ENCODE measurements around the gene BSG. TPM values are rescaled to one million over a fixed set of nuclear protein-coding genes. Genes with fewer than 3 reads are reported as not detected.

Gene BSG
- polyA plus RNA-seq, 2 of the 4 experiments (the other 2 are of a cell fraction), result 285 to 579 TPM

DNA sequence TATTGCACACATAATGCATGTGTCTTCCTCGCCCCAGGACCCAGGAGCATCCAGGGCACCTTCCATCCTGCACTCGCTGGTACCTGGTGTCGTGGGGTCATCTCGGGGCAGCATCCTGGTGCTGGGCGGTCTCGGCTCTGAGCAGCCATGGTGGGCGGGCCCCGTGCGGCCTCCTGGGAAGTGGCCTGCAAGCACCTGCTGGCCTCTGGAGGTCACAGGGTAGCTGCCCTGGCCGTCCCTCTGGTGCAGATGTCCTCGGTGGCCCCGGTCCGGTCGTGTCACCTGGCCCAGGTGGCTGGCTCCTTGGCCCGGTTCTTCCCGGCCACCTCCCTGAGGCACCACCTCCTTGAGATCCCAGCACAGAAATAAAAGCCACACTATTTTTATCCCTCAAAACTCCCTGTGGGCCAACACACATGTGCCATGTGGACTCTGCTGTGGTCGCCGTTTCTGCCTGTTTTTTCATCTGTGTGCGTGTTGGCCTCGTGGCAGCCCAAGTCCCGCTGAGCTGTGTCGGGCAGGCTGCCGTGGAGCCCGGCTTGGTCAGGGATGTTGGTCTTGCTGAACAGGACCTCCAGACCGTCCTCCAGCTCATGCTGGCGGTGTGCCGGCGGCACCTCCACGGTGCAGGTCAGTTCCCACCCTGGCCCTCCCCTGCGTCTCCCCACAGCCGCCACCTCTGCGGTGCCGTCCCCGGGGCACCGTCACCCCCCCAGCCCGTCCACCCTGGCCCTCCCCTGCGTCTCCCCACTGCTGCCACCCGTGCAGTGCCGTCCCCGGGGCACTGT is 33.6 kb upstream of the BSG start (continued):
- TF ChIP-seq, protein P1, sequence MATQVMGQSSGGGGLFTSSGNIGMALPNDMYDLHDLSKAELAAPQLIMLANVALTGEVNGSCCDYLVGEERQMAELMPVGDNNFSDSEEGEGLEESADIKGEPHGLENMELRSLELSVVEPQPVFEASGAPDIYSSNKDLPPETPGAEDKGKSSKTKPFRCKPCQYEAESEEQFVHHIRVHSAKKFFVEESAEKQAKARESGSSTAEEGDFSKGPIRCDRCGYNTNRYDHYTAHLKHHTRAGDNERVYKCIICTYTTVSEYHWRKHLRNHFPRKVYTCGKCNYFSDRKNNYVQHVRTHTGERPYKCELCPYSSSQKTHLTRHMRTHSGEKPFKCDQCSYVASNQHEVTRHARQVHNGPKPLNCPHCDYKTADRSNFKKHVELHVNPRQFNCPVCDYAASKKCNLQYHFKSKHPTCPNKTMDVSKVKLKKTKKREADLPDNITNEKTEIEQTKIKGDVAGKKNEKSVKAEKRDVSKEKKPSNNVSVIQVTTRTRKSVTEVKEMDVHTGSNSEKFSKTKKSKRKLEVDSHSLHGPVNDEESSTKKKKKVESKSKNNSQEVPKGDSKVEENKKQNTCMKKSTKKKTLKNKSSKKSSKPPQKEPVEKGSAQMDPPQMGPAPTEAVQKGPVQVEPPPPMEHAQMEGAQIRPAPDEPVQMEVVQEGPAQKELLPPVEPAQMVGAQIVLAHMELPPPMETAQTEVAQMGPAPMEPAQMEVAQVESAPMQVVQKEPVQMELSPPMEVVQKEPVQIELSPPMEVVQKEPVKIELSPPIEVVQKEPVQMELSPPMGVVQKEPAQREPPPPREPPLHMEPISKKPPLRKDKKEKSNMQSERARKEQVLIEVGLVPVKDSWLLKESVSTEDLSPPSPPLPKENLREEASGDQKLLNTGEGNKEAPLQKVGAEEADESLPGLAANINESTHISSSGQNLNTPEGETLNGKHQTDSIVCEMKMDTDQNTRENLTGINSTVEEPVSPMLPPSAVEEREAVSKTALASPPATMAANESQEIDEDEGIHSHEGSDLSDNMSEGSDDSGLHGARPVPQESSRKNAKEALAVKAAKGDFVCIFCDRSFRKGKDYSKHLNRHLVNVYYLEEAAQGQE (IDR thresholded peaks at IDR 0.05), result no peak
- TF ChIP-seq, protein P2, sequence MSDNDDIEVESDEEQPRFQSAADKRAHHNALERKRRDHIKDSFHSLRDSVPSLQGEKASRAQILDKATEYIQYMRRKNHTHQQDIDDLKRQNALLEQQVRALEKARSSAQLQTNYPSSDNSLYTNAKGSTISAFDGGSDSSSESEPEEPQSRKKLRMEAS (IDR thresholded peaks at IDR 0.05), result no peak
- TF ChIP-seq EHF (CRISPR knock-in tag; IDR thresholded peaks at IDR 0.05) (no peak), RNF2 (IDR thresholded peaks at IDR 0.05; ENCODE audit: borderline replicate concordance, low read depth) (no peak), CBX2 (IDR thresholded peaks at IDR 0.05; ENCODE audit: borderline replicate concordance, low read depth) (no peak), HEYL (CRISPR knock-in tag; IDR thresholded peaks at IDR 0.05) (no peak), GATA3 (IDR thresholded peaks at IDR 0.05; ENCODE audit: borderline replicate concordance) (no peak), HOXB5 (CRISPR knock-in tag; IDR thresholded peaks at IDR 0.05) (no peak), JUNB (IDR thresholded peaks at IDR 0.05) (no peak)
- TF ChIP-seq, protein P3, sequence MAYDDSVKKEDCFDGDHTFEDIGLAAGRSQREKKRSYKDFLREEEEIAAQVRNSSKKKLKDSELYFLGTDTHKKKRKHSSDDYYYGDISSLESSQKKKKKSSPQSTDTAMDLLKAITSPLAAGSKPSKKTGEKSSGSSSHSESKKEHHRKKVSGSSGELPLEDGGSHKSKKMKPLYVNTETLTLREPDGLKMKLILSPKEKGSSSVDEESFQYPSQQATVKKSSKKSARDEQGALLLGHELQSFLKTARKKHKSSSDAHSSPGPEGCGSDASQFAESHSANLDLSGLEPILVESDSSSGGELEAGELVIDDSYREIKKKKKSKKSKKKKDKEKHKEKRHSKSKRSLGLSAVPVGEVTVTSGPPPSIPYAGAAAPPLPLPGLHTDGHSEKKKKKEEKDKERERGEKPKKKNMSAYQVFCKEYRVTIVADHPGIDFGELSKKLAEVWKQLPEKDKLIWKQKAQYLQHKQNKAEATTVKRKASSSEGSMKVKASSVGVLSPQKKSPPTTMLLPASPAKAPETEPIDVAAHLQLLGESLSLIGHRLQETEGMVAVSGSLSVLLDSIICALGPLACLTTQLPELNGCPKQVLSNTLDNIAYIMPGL (CRISPR knock-in tag; IDR thresholded peaks at IDR 0.05; ENCODE audit: borderline replicate concordance), result no peak

DNA sequence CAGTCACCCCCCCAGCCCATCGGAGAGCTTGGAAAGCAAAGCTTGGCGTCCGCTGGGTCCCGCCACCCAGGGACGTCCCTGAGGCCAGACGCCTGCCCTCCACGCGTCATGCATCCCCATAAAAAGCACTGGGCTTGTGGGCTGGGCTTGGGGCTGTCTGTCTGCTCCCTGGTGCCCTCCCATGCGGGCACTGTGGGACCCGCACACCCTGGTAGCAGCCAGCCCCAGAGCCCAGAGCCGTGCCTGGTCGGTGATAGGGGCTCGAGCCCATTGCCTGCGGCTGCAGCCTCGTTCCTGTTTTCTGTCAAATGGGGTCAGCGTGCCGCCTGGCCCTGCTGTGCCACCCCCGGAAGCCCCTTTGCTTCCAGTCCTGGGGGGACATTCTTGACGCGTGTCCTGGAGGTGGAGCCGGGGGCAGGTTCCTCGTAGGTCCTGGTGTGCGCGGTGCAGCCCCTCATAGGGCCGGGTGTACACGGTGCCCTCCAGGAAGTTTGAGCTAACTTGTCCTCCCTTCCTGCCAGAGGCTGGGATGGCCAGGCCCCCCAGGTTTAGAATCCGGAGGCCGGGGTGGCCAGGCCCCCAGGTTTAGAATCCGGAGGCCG is 32.9 kb upstream of the BSG start:
- POLR2A ChIA-PET, result no interaction called here
- Histone ChIP-seq H3K4me1 (peaks cover 11% of the 10 kb centered on the region), H3K27ac (no peak overlapping the region), H3K9me3 (no peaks in the 10 kb centered on the region), H3K4me3 (no peak overlapping the region), H3K4me2 (no peak overlapping the region)
- no peak for FAIRE-seq
- ATAC-seq, result no peak
- CTCF ChIA-PET, result no interaction called here
- WGBS (ENCODE audit: missing lambda C conversion rate), result 82% methylated on average over 12 of the region's 30 CpGs
- no peak for TF ChIP-seq TFCP2L1 (CRISPR knock-in tag; IDR thresholded peaks at IDR 0.05)
- TF ChIP-seq, protein P4, sequence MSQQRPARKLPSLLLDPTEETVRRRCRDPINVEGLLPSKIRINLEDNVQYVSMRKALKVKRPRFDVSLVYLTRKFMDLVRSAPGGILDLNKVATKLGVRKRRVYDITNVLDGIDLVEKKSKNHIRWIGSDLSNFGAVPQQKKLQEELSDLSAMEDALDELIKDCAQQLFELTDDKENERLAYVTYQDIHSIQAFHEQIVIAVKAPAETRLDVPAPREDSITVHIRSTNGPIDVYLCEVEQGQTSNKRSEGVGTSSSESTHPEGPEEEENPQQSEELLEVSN (IDR thresholded peaks at IDR 0.05; ENCODE audit: borderline replicate concordance, low read depth), result no peak
- TF ChIP-seq CEBPB (IDR thresholded peaks at IDR 0.05), result no peak
- DNase-seq (ENCODE audit: low read depth in 1 of 2, low spot score in 1 of 2), result no peak

DNA sequence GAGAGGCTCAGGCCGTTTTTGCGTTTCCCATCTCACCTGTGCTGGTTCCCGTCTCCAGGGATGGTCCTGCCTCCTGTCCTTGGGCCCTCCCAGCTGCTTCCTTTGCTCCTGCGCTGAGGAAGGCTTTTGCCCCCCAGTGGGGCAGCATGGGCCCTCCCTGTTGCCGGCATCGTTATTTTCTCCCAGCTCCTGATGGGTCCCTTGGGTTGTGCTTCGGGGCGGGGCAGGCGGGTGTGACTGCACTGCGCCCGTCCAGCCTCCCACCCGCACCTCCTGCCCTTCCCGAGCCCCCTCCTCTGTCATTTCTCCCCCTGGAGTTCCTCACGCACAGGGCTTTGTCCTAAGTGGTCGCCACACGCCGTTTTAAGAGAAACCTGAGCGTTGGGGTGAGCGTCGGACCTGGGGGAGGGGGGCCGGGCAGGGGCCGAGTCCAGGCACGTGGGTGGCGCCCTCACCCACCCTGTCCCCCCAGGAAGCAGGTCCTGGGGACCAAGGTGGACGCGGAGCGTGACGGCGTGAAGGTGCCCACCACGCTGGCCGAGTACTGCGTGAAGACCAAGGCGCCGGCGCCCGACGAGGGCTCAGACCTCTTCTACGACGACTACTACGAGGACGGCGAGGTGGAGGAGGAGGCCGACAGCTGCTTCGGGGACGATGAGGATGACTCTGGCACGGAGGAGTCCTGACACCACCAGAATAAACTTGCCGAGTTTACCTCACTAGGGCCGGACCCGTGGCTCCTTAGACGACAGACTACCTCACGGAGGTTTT is 31.3 kb upstream of the BSG start:
- H3K4me1 ChIP-seq, result no peaks in the 10 kb centered on the region
- no peak overlapping the region for H3K4me3 ChIP-seq
- ATAC-seq, result no peak
- ChIA-PET POLR2A (no interaction called here), CTCF (interaction anchor here (0.8 to 1.0 kb wide), 2 partner anchors 9 to 31 kb away, joined by 3 read pairs; no protein-coding TSS in a partner anchor)
- TF ChIP-seq, protein P5, sequence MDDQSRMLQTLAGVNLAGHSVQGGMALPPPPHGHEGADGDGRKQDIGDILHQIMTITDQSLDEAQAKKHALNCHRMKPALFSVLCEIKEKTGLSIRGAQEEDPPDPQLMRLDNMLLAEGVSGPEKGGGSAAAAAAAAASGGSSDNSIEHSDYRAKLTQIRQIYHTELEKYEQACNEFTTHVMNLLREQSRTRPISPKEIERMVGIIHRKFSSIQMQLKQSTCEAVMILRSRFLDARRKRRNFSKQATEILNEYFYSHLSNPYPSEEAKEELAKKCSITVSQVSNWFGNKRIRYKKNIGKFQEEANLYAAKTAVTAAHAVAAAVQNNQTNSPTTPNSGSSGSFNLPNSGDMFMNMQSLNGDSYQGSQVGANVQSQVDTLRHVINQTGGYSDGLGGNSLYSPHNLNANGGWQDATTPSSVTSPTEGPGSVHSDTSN (IDR thresholded peaks at IDR 0.05), result no peak
- TF ChIP-seq, protein P6, sequence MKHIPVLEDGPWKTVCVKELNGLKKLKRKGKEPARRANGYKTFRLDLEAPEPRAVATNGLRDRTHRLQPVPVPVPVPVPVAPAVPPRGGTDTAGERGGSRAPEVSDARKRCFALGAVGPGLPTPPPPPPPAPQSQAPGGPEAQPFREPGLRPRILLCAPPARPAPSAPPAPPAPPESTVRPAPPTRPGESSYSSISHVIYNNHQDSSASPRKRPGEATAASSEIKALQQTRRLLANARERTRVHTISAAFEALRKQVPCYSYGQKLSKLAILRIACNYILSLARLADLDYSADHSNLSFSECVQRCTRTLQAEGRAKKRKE (CRISPR knock-in tag; IDR thresholded peaks at IDR 0.05; ENCODE audit: low read depth), result no peak
- TF ChIP-seq, protein P7, sequence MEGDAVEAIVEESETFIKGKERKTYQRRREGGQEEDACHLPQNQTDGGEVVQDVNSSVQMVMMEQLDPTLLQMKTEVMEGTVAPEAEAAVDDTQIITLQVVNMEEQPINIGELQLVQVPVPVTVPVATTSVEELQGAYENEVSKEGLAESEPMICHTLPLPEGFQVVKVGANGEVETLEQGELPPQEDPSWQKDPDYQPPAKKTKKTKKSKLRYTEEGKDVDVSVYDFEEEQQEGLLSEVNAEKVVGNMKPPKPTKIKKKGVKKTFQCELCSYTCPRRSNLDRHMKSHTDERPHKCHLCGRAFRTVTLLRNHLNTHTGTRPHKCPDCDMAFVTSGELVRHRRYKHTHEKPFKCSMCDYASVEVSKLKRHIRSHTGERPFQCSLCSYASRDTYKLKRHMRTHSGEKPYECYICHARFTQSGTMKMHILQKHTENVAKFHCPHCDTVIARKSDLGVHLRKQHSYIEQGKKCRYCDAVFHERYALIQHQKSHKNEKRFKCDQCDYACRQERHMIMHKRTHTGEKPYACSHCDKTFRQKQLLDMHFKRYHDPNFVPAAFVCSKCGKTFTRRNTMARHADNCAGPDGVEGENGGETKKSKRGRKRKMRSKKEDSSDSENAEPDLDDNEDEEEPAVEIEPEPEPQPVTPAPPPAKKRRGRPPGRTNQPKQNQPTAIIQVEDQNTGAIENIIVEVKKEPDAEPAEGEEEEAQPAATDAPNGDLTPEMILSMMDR (IDR thresholded peaks at IDR 0.05), result no peak
- TF ChIP-seq CBX8 (IDR thresholded peaks at IDR 0.05), result no peak
- TF ChIP-seq POLR2A (IDR thresholded peaks at IDR 0.05; ENCODE audit: low read length), result no peak
- no peak for TF ChIP-seq RFX5 (IDR thresholded peaks at IDR 0.05)
- TF ChIP-seq EHF (CRISPR knock-in tag; IDR thresholded peaks at IDR 0.05), result no peak
- H3K27ac ChIP-seq, result no peak overlapping the region
- 94% methylated on average over 42 of the region's 51 CpGs for WGBS (ENCODE audit: missing lambda C conversion rate)
- DNase-seq (ENCODE audit: low read depth in 1 of 2, low spot score in 1 of 2), result no peak
- H3K9me3 ChIP-seq, result no peaks in the 10 kb centered on the region
- no peak overlapping the region for H3K4me2 ChIP-seq
- no peak for FAIRE-seq

All from A549 (cell line).